Natural killer cell (primary cell): ENCODE data around the gene RILPL2. TPM values are rescaled to one million over a fixed set of nuclear protein-coding genes. Genes with fewer than 3 reads are reported as not detected.
"Not testable (repeated sequence)": the region's sequence is repeated elsewhere in the genome, so short reads cannot be mapped to it uniquely, and the experiment has no call there.

ENCODE experiments used
- ATAC-seq, 3 donors: fragments of 150-1000 bp in 2 of 3; fragments of 200-7000 bp in 1 of 3; cut with Tn5 transposase; 1 replicate in 1 of 3; 2 replicates in 2 of 3; pipeline ENCODE4 v1.10.0; 2021; ENCODE audit warnings: mild to moderate bottlenecking in 2 of 3, moderate library complexity in 2 of 3
- DNase-seq, 2 donors: peaks; one replicate each; pipeline versions ENCODE4 v3.0.0 to v3.0.0-alpha.2; 2013 to 2021; ENCODE audit warnings: mixed read lengths in 1 of 2
- H3K27ac ChIP-seq: one replicate; pipeline ENCODE4 v1.5.1; 2013; ENCODE audit warnings: mild to moderate bottlenecking, low read length
- H3K27me3 ChIP-seq: one replicate; pipeline ENCODE4 v1.6.1; 2013; ENCODE audit warnings: low read length; ENCODE audit not compliant: control insufficient read depth, insufficient read depth
- H3K36me3 ChIP-seq: one replicate; pipeline ENCODE4 v1.6.1; 2013; ENCODE audit warnings: low read length; ENCODE audit not compliant: control insufficient read depth, insufficient read depth
- H3K4me1 ChIP-seq: one replicate; pipeline ENCODE4 v1.6.1; 2013; ENCODE audit warnings: low read length; ENCODE audit not compliant: control insufficient read depth, insufficient read depth
- H3K4me3 ChIP-seq: one replicate; pipeline ENCODE4 v1.5.1; 2013; ENCODE audit warnings: low read length
- H3K9me3 ChIP-seq: one replicate; pipeline ENCODE4 v1.6.1; 2013; ENCODE audit warnings: low read length; ENCODE audit not compliant: control insufficient read depth, insufficient read depth
- H3K27ac Mint-ChIP-seq, 2 donors: one replicate each; pipeline ENCODE4 v1.8.0; 2022; ENCODE audit warnings: mild to moderate bottlenecking in 2 of 2, mixed read lengths in 2 of 2, moderate library complexity in 1 of 2
- H3K27me3 Mint-ChIP-seq, 2 donors: one replicate each; pipeline ENCODE4 v1.8.0; 2022; ENCODE audit warnings: low read depth in 2 of 2, mixed read lengths in 2 of 2
- H3K36me3 Mint-ChIP-seq: one replicate; pipeline ENCODE4 v1.8.0; 2022; ENCODE audit warnings: mixed read lengths
- H3K4me1 Mint-ChIP-seq, 2 donors: one replicate each; pipeline ENCODE4 v1.8.0; 2022; ENCODE audit warnings: mixed read lengths in 2 of 2
- H3K4me3 Mint-ChIP-seq: one replicate; pipeline ENCODE4 v1.8.0; 2022; ENCODE audit warnings: mild to moderate bottlenecking, moderate library complexity, mixed read lengths
- H3K9me3 Mint-ChIP-seq, 2 donors: one replicate each; pipeline ENCODE4 v1.8.0; 2022; ENCODE audit warnings: mixed read lengths in 2 of 2
- CTCF ChIP-seq: fragments of 200-600 bp; IDR thresholded peaks from one replicate; pipeline ENCODE4 v1.8.0; 2022; ENCODE audit warnings: antibody characterized with exemption
- WGBS: methylation state at CpG from one replicate; pipeline ENCODE4 v1.1.7; 2013; ENCODE audit warnings: missing lambda C conversion rate; ENCODE audit not compliant: insufficient coverage; 5-methylcytosine and 5-hydroxymethylcytosine counted together
- intact Hi-C: fragments of 100-400 bp; cut with micrococcal nuclease; formaldehyde crosslinking; loops from one replicate; pipeline ENCODE4 v1.14.2; 2022
- total RNA-seq, 4 donors: library from RNA; stranded (reverse); fragments of 120-200 nt in 1 of 4; gene quantifications; one replicate each; pipeline versions ENCODE4 v1.2.3 to v1.2.4, GENCODE V29; 2013 to 2022

The RILPL2 gene
- total RNA-seq, 3 donors from 2014 or later (not counting 1 experiment from before 2014, with no cell fraction given) = 3.6 to 5.5 (median 4.4) TPM

- H3K27ac ChIP-seq, intact Hi-C loops: not testable (repeated sequence)
These were observed 27.9 kb downstream of the RILPL2 start for GRCh38 chr12:123408619-123409018.

GRCh38 chr12:123407934-123408333, 28.6 kb downstream of the RILPL2 start:
- H3K4me1 Mint-ChIP-seq, H3K27me3 ChIP-seq, H3K4me3 Mint-ChIP-seq, H3K36me3 Mint-ChIP-seq, H3K4me3 ChIP-seq, H3K9me3 ChIP-seq, H3K9me3 Mint-ChIP-seq, H3K4me1 ChIP-seq, H3K27me3 Mint-ChIP-seq, H3K27ac ChIP-seq, intact Hi-C loops, ATAC-seq, DNase-seq, H3K27ac Mint-ChIP-seq: not testable (repeated sequence)
- no CpG with 5 or more reads among the region's 15 CpGs for whole genome bisulfite sequencing
- peaks cover 45% of the 10 kb centered on the region for H3K36me3 ChIP-seq

More at GRCh38 chr12:123408619-123409018, 27.9 kb downstream of the RILPL2 start:
- WGBS = 96% methylated on average over 5 of the region's 7 CpGs
- not testable (repeated sequence) for H3K4me3 Mint-ChIP-seq, H3K4me3 ChIP-seq, H3K4me1 Mint-ChIP-seq, DNase-seq, H3K9me3 ChIP-seq, H3K4me1 ChIP-seq, H3K9me3 Mint-ChIP-seq, ATAC-seq, H3K27me3 Mint-ChIP-seq, H3K27me3 ChIP-seq, H3K36me3 Mint-ChIP-seq, H3K27ac Mint-ChIP-seq
- peaks cover 38% of the 10 kb centered on the region for H3K36me3 ChIP-seq

DNA sequence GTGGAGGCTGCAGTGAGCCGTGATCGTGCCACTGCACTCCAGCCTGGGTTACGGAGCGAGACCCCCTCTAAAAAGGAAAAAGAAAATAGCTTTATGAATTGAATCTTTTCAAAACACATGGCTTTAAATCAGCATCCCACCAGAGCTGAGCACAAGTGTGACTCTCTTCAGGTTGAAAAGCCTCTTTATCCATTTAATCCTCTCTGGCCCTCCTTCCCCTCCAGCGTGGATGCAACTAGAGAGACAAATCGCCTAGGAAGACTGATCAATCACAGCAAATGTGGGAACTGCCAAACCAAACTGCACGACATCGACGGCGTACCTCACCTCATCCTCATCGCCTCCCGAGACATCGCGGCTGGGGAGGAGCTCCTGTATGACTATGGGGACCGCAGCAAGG, 29.2 kb downstream of the RILPL2 start:
- ATAC-seq, H3K27me3 Mint-ChIP-seq, H3K4me1 ChIP-seq, H3K36me3 Mint-ChIP-seq, intact Hi-C loops, H3K4me3 Mint-ChIP-seq, H3K27ac Mint-ChIP-seq, H3K9me3 Mint-ChIP-seq, H3K9me3 ChIP-seq, H3K4me3 ChIP-seq, H3K4me1 Mint-ChIP-seq, H3K27ac ChIP-seq, DNase-seq, H3K27me3 ChIP-seq: not testable (repeated sequence)
- H3K36me3 ChIP-seq = peaks cover 49% of the 10 kb centered on the region
- 98% methylated on average over 5 of the region's 15 CpGs for WGBS

DNA sequence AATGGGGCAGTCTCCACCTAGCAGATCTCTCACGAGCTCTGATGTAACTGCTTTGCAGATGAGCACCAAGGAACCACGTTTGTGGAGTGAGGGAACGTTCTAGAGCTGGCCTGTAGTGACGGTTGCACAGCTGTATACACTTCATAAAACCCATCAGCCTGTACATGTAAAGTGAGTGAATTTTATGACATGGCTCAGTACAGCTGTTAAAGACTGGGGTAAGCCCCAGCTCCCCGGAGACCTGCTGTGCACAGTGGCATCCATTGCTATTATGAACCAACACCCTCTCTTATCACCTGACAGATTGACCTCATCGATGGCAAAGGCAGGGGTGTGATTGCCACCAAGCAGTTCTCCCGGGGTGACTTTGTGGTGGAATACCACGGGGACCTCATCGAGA, 31.9 kb downstream of the RILPL2 start:
- Histone ChIP-seq H3K36me3 (peaks cover 52% of the 10 kb centered on the region), H3K4me3 (no peak overlapping the region), H3K4me1 (no peaks in the 10 kb centered on the region), H3K27ac (no peak overlapping the region), H3K9me3 (no peaks in the 10 kb centered on the region), H3K27me3 (no peaks in the 10 kb centered on the region)
- no peak for TF ChIP-seq CTCF
- Mint-ChIP-seq H3K27ac (no peak overlapping the region), H3K36me3 (no peaks in the 10 kb centered on the region), H3K4me1 (peaks cover 0 to under 1% of the 10 kb centered on the region in 2 donors), H3K27me3 (no peaks in the 10 kb centered on the region), H3K9me3 (no peaks in the 10 kb centered on the region), H3K4me3 (no peak overlapping the region)
- ATAC-seq = no peak
- intact Hi-C loops = no loop called here
- DNase-seq = no peak
- 90% methylated on average over 6 of the region's 9 CpGs for WGBS

GRCh38 chr12:123401753-123402683, 34.5 kb downstream of the RILPL2 start:
- intact Hi-C loops = no loop called here
- no peak for DNase-seq
- no peaks in the 10 kb centered on the region for H3K36me3 Mint-ChIP-seq
- no peak overlapping the region for H3K4me3 Mint-ChIP-seq
- no peaks in the 10 kb centered on the region for H3K9me3 Mint-ChIP-seq
- 91% methylated on average over 14 of the region's 15 CpGs for WGBS
- no peak for TF ChIP-seq CTCF
- no peak overlapping the region for H3K27ac ChIP-seq
- no peaks in the 10 kb centered on the region for H3K4me1 ChIP-seq
- no peak for ATAC-seq
- H3K4me1 Mint-ChIP-seq = peaks cover 0 to 5% of the 10 kb centered on the region in 2 donors
- no peak overlapping the region for H3K4me3 ChIP-seq
- peaks cover 56% of the 10 kb centered on the region for H3K36me3 ChIP-seq
- peak overlapping the region; percentile 42 to 43 for H3K27ac Mint-ChIP-seq
- no peaks in the 10 kb centered on the region for H3K9me3 ChIP-seq
- no peaks in the 10 kb centered on the region for H3K27me3 Mint-ChIP-seq
- H3K27me3 ChIP-seq = no peaks in the 10 kb centered on the region
